SK-N-SH treated with all-trans-retinoic acid at 6 μM for 48 hours (cell line): ENCODE results near the gene RAE1.

Source experiments
- BACH2 ChIP-seq: fragments of 250-450 bp; sonication (Bioruptor Pico); IDR thresholded peaks from 2 replicates; pipeline ENCODE4 v1.9.0; 2021; ENCODE audit warnings: mild to moderate bottlenecking, borderline replicate concordance
- CSDC2 ChIP-seq: fragments of 250-450 bp; sonication (Bioruptor Pico); IDR thresholded peaks from 2 replicates; pipeline ENCODE4 v1.5.0; 2020; ENCODE audit warnings: mild to moderate bottlenecking, moderate library complexity
- ISL1 ChIP-seq: fragments of 250-450 bp; sonication (Bioruptor Pico); IDR thresholded peaks from 2 replicates; pipeline ENCODE4 v2.1.2; 2022; ENCODE audit warnings: mild to moderate bottlenecking, moderate library complexity
- PPARA ChIP-seq: fragments of 250-450 bp; sonication (Bioruptor Pico); IDR thresholded peaks from 2 replicates; pipeline ENCODE4 v1.5.0; 2020; ENCODE audit warnings: mild to moderate bottlenecking, borderline replicate concordance
- RARB ChIP-seq: fragments of 250-450 bp; sonication (Bioruptor Pico); IDR thresholded peaks from 2 replicates; pipeline ENCODE4 v1.8.0; 2021; ENCODE audit warnings: mild to moderate bottlenecking, moderate library complexity
- SNAI2 ChIP-seq: fragments of 250-450 bp; sonication (Bioruptor Pico); IDR thresholded peaks from 2 replicates; pipeline ENCODE4 v1.5.0; 2020; ENCODE audit warnings: mild to moderate bottlenecking, moderate library complexity
- ZFP3 ChIP-seq: fragments of 250-450 bp; sonication (Bioruptor Pico); IDR thresholded peaks from 2 replicates; pipeline ENCODE4 v1.5.0; 2020; ENCODE audit warnings: mild to moderate bottlenecking, moderate library complexity
- ZFP30 ChIP-seq: fragments of 450-650 bp; formaldehyde crosslinking; IDR thresholded peaks from 2 replicates; pipeline ENCODE4 v1.5.0; 2022; ENCODE audit warnings: mild to moderate bottlenecking, moderate library complexity
- ZNF8 ChIP-seq: fragments of 450-650 bp; formaldehyde crosslinking; IDR thresholded peaks from 2 replicates; pipeline ENCODE4 v1.5.0; 2020; ENCODE audit warnings: mild to moderate bottlenecking, moderate library complexity
- TF ChIP-seq, protein P1 (sequence below): fragments of 250-450 bp; sonication (Bioruptor Pico); IDR thresholded peaks from 2 replicates; pipeline ENCODE4 v1.8.0; 2020; ENCODE audit warnings: mild to moderate bottlenecking, moderate library complexity, borderline replicate concordance
- TF ChIP-seq, protein P2 (sequence below): fragments of 250-450 bp; sonication (Bioruptor Pico); IDR thresholded peaks from 2 replicates; pipeline ENCODE4 v1.5.1; 2021; ENCODE audit warnings: mild to moderate bottlenecking, moderate library complexity
- TF ChIP-seq, protein P3 (sequence below): fragments of 250-450 bp; sonication (Bioruptor Pico); IDR thresholded peaks from 2 replicates; pipeline ENCODE4 v1.8.0; 2021; ENCODE audit warnings: low read depth, mild to moderate bottlenecking, moderate library complexity, borderline replicate concordance
- TF ChIP-seq, protein P4 (sequence below): fragments of 250-450 bp; sonication (Bioruptor Pico); IDR thresholded peaks from 2 replicates; pipeline ENCODE4 v1.5.1; 2020; ENCODE audit warnings: low read depth, mild to moderate bottlenecking, moderate library complexity
- TF ChIP-seq, protein P5 (sequence below): fragments of 250-450 bp; sonication (Bioruptor Pico); IDR thresholded peaks from 2 replicates; pipeline ENCODE4 v1.5.0; 2020; ENCODE audit warnings: mild to moderate bottlenecking, moderate library complexity

DNA sequence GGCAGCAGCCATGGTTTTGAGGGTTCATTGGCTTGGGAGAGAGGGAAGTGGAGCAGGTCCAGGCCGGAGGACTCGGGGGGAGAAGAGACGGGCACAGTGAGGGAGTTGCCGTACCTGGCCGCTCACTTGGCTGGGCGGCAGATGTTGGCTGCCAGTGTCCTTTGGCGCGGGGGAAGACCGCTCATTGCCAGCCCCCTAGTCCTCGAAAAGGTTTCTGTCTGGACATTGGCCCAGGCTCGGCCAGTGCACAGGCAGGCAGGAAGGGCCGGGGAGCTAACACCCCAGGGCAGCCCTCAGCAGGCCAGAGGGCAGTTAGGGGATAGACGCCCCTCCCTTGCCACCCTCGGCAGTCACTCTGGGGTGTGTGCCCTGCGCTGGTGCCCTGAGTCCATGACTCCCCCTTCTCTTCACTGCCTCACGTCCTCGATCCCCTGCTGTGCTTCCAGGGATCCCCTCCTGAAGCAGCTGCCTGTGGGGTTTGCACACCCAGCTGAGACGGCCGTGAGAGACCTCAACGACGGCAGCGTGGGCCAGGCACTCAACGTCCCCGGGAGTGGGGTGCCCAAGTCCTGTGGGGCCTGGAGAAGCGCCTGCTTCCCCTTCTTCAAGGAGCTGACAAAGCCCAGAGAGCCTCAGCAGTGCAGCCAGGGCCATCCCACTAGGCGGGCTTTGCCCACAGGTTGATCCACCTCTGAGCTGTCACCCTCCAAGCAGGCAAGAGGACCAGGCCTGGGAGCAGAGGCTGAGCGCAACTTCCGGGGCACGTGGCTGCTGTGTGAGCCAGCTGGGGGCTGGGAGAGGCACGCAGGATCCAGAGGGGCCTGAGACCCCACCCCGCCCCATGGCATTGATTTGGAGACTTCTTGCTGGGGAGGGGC lies 60.6 kb downstream of the RAE1 start:
- TF ChIP-seq ZFP30 (no peak), ZFP3 (no peak), ZNF8 (CRISPR knock-in tag) (no peak), BACH2 (CRISPR knock-in tag) (no peak), RARB (CRISPR knock-in tag) (no peak), SNAI2 (CRISPR knock-in tag) (no peak), ISL1 (CRISPR knock-in tag) (no peak), CSDC2 (no peak), PPARA (CRISPR knock-in tag) (no peak)
- TF ChIP-seq, protein P1, sequence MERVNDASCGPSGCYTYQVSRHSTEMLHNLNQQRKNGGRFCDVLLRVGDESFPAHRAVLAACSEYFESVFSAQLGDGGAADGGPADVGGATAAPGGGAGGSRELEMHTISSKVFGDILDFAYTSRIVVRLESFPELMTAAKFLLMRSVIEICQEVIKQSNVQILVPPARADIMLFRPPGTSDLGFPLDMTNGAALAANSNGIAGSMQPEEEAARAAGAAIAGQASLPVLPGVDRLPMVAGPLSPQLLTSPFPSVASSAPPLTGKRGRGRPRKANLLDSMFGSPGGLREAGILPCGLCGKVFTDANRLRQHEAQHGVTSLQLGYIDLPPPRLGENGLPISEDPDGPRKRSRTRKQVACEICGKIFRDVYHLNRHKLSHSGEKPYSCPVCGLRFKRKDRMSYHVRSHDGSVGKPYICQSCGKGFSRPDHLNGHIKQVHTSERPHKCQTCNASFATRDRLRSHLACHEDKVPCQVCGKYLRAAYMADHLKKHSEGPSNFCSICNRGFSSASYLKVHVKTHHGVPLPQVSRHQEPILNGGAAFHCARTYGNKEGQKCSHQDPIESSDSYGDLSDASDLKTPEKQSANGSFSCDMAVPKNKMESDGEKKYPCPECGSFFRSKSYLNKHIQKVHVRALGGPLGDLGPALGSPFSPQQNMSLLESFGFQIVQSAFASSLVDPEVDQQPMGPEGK (CRISPR knock-in tag), result no peak
- TF ChIP-seq, protein P2, sequence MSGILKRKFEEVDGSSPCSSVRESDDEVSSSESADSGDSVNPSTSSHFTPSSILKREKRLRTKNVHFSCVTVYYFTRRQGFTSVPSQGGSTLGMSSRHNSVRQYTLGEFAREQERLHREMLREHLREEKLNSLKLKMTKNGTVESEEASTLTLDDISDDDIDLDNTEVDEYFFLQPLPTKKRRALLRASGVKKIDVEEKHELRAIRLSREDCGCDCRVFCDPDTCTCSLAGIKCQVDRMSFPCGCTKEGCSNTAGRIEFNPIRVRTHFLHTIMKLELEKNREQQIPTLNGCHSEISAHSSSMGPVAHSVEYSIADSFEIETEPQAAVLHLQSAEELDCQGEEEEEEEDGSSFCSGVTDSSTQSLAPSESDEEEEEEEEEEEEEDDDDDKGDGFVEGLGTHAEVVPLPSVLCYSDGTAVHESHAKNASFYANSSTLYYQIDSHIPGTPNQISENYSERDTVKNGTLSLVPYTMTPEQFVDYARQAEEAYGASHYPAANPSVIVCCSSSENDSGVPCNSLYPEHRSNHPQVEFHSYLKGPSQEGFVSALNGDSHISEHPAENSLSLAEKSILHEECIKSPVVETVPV (CRISPR knock-in tag), result no peak
- TF ChIP-seq, protein P3, sequence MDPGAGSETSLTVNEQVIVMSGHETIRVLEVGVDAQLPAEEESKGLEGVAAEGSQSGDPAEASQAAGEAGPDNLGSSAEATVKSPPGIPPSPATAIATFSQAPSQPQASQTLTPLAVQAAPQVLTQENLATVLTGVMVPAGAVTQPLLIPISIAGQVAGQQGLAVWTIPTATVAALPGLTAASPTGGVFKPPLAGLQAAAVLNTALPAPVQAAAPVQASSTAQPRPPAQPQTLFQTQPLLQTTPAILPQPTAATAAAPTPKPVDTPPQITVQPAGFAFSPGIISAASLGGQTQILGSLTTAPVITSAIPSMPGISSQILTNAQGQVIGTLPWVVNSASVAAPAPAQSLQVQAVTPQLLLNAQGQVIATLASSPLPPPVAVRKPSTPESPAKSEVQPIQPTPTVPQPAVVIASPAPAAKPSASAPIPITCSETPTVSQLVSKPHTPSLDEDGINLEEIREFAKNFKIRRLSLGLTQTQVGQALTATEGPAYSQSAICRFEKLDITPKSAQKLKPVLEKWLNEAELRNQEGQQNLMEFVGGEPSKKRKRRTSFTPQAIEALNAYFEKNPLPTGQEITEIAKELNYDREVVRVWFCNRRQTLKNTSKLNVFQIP (CRISPR knock-in tag), result no peak
- TF ChIP-seq, protein P4, sequence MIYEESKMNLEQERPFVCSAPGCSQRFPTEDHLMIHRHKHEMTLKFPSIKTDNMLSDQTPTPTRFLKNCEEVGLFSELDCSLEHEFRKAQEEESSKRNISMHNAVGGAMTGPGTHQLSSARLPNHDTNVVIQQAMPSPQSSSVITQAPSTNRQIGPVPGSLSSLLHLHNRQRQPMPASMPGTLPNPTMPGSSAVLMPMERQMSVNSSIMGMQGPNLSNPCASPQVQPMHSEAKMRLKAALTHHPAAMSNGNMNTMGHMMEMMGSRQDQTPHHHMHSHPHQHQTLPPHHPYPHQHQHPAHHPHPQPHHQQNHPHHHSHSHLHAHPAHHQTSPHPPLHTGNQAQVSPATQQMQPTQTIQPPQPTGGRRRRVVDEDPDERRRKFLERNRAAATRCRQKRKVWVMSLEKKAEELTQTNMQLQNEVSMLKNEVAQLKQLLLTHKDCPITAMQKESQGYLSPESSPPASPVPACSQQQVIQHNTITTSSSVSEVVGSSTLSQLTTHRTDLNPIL (CRISPR knock-in tag), result no peak
- TF ChIP-seq, protein P5, sequence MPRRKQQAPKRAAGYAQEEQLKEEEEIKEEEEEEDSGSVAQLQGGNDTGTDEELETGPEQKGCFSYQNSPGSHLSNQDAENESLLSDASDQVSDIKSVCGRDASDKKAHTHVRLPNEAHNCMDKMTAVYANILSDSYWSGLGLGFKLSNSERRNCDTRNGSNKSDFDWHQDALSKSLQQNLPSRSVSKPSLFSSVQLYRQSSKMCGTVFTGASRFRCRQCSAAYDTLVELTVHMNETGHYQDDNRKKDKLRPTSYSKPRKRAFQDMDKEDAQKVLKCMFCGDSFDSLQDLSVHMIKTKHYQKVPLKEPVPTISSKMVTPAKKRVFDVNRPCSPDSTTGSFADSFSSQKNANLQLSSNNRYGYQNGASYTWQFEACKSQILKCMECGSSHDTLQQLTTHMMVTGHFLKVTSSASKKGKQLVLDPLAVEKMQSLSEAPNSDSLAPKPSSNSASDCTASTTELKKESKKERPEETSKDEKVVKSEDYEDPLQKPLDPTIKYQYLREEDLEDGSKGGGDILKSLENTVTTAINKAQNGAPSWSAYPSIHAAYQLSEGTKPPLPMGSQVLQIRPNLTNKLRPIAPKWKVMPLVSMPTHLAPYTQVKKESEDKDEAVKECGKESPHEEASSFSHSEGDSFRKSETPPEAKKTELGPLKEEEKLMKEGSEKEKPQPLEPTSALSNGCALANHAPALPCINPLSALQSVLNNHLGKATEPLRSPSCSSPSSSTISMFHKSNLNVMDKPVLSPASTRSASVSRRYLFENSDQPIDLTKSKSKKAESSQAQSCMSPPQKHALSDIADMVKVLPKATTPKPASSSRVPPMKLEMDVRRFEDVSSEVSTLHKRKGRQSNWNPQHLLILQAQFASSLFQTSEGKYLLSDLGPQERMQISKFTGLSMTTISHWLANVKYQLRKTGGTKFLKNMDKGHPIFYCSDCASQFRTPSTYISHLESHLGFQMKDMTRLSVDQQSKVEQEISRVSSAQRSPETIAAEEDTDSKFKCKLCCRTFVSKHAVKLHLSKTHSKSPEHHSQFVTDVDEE (CRISPR knock-in tag), result no peak
